Mesodermal cell (in vitro differentiated cells): ENCODE measurements around the gene SULT2B1.
A peak's percentile ranks its signal among the peaks of the same experiment; 100 is the strongest.

ENCODE experiments used
- H3K27ac ChIP-seq: 2 replicates; pipeline ENCODE4 v1.7.0; 2013; ENCODE audit warnings: mild to moderate bottlenecking, low read depth, low read length, moderate library complexity; ENCODE audit not compliant: severe bottlenecking
- H3K36me3 ChIP-seq: 2 replicates; pipeline ENCODE4 v1.7.1; 2013; ENCODE audit warnings: mild to moderate bottlenecking, low read length, moderate library complexity; ENCODE audit not compliant: control insufficient read depth, insufficient read depth
- H3K4me1 ChIP-seq: one replicate; pipeline ENCODE4 v1.7.1; 2013; ENCODE audit warnings: mild to moderate bottlenecking, low read length; ENCODE audit not compliant: insufficient read depth, control insufficient read depth, poor library complexity, severe bottlenecking
- H3K4me3 ChIP-seq: 2 replicates; pipeline ENCODE4 v1.7.0; 2013; ENCODE audit warnings: low read length, control low read depth, mild to moderate bottlenecking; ENCODE audit not compliant: insufficient read depth, poor library complexity, severe bottlenecking; ENCODE audit errors: extremely low read depth
- H3K9me3 ChIP-seq: 2 replicates; pipeline ENCODE4 v1.7.1; 2013; ENCODE audit warnings: mild to moderate bottlenecking, low read length, moderate library complexity; ENCODE audit not compliant: control insufficient read depth
- WGBS, 2 experiments: methylation state at CpG; one replicate each; pipeline ENCODE4 v1.1.5; 2013; ENCODE audit warnings: missing lambda C conversion rate in 2 of 2; ENCODE audit not compliant: insufficient coverage in 2 of 2; 5-methylcytosine and 5-hydroxymethylcytosine counted together

The SULT2B1 gene

DNA sequence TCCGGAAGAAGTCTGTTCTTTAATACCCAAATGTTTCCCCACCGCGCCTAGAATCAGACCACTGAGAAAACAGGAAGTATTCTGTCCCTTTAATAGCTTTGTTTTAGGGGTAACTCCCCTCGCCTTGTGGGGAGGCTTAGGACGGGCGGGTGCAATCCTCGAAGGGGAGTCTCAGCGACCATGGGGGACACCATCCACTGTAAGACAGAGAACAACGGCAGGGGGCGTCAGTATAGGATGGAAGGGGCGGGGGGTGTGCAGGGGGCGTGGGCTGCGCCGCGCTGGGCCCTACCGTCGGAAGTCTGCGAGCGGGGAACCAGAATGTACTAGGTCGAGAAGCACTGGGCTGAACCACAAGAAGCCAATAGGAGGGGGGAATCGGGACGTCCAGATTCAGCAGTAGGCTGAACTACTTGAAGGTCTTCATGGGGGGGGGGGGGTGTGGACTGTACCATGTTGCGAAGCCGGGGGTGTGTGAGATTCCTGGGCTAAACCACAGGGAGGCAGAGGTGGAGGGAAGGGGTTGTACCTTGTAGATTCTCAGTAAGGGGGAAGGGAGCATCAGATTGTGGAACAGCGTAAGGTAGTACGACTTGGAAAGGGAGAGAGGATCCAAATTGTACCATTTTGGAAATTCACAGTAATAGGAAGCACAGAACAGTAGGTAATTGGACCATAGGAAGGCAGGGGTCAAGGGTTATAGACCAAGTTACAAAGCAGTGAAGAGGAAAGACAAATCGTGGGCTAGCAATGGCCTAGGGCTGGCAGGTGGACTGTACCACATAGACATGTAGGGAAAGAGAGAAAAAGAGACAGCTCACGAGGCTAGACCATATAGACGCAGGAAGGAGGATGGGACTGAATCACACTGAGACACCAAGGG, 86.2 kb downstream of the SULT2B1 start:
- H3K27ac ChIP-seq: peak overlapping the region; percentile 91
- no peaks in the 10 kb centered on the region for H3K36me3 ChIP-seq
- WGBS, 2 experiments: 18 to 50% methylated on average over 7 to 22 of the region's 29 CpGs
- H3K9me3 ChIP-seq: no peaks in the 10 kb centered on the region
- peak overlapping the region; percentile 43 for H3K4me3 ChIP-seq
- peaks cover 4% of the 10 kb centered on the region for H3K4me1 ChIP-seq

- 89 to 97% methylated on average over 12 to 13 of the region's 16 CpGs for WGBS, 2 experiments
- H3K9me3 ChIP-seq: no peaks in the 10 kb centered on the region
- no peaks in the 10 kb centered on the region for H3K36me3 ChIP-seq
- peaks cover 4% of the 10 kb centered on the region for H3K4me1 ChIP-seq
- no peak overlapping the region for H3K27ac ChIP-seq
- no peak overlapping the region for H3K4me3 ChIP-seq
Observed at GRCh38 chr19:48638831-48639381, 86.9 kb downstream of the SULT2B1 start.

DNA sequence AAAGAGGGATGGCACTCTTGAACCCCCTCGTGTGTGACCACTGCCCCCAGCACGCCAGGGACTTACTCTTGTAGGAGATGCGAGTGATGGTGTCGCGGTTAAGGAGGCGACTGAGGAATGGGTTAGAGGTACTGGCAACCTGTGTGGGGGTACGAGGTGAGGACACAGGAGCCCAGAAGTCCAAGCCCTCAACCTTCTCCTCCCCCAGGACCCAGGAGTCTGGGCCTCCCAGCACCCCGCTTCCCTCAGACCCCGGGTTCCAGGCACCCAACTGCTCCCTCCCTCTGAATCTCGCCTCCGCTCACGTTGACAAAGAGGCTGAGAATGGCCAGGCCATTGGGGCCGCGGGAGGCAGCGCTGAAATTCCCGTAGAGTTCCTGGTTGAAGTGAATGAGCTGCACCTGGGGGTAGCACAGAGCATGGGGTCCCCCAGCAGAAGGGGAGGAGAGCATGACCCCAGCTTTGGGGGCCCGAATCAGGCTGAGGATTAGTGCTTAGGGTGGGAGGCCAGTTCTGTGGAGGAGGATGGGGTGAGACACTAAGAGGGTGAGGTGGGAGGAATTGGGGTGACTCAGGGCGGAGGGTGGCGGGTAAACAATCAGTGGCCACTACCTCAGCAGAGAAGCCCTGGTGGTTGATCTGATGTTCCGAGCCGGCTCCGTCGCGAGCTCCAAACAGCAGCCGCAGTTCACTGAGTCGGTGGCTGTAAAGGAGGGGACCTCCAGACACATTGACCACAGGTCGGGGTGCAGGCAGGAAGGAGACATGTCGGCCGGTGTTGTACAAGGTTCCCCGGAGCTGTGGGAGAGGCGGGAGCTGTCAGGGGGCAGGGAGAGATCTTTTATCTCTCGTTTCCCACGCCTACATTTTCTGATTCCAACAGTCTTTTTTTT, 87.8 kb downstream of the SULT2B1 start:
- Histone ChIP-seq H3K9me3 (no peaks in the 10 kb centered on the region), H3K4me1 (no peaks in the 10 kb centered on the region), H3K27ac (no peak overlapping the region), H3K36me3 (no peaks in the 10 kb centered on the region), H3K4me3 (no peak overlapping the region)
- WGBS, 2 experiments: 85 to 93% methylated on average over 18 to 19 of the region's 33 CpGs

DNA sequence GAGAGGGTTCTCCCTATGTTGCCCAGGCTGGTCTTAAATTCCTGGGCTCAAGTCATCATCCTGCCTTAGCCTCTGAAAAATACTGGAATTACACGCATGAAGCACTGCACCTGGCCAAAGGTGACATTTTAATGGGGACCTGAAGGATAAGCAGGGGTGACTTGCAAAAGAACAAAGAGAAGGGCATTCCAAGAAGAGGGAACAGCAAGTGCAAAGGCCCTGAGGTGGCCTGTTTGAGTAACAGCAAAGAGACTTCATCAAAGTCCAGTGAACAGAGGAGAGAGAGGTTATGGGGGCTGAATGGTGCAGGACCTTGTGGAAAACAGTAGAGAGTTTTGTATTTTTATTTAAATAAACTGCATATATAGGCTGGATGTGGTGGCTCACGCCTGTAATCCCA, 89.9 kb downstream of the SULT2B1 start:
- peaks cover 5% of the 10 kb centered on the region for H3K4me1 ChIP-seq
- WGBS, 2 experiments: 100% methylated on average over 1 of the region's 2 CpGs
- no peaks in the 10 kb centered on the region for H3K9me3 ChIP-seq
- no peaks in the 10 kb centered on the region for H3K36me3 ChIP-seq
- H3K27ac ChIP-seq: no peak overlapping the region
- no peak overlapping the region for H3K4me3 ChIP-seq

DNA sequence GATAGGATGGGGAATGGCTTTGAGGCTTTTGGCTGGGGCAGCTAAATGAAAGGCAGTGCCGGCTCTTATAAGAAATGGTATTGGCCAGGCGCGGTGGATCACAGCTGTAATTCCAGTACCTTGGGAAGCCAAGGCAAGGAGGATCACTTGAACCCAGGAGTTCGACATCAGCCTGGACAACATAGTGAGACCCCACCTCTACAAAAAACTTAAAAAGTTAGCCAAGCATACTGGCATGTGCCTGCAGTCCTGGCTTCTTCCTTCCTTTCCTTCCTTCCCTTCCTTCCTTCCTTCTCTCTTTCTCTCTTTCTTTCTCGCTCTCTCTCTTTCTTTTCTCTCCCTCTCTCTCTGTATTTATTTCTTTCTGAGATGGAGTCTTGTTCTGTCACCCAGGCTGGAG, 90.9 kb downstream of the SULT2B1 start:
- no peaks in the 10 kb centered on the region for H3K9me3 ChIP-seq
- H3K27ac ChIP-seq: no peak overlapping the region
- peaks cover 5% of the 10 kb centered on the region for H3K4me1 ChIP-seq
- no peaks in the 10 kb centered on the region for H3K36me3 ChIP-seq
- 89 to 97% methylated on average over 4 of the region's 5 CpGs for WGBS, 2 experiments
- no peak overlapping the region for H3K4me3 ChIP-seq

- Histone ChIP-seq H3K4me3 (no peak overlapping the region), H3K27ac (no peak overlapping the region), H3K36me3 (no peaks in the 10 kb centered on the region), H3K9me3 (no peaks in the 10 kb centered on the region), H3K4me1 (peaks cover 5% of the 10 kb centered on the region)
- WGBS, 2 experiments: 100% methylated on average over 1 of the region's 4 CpGs; no CpG with 5 or more reads in 1 of the 2 experiments
Observed at GRCh38 chr19:48644355-48644754, 92.4 kb downstream of the SULT2B1 start.

DNA sequence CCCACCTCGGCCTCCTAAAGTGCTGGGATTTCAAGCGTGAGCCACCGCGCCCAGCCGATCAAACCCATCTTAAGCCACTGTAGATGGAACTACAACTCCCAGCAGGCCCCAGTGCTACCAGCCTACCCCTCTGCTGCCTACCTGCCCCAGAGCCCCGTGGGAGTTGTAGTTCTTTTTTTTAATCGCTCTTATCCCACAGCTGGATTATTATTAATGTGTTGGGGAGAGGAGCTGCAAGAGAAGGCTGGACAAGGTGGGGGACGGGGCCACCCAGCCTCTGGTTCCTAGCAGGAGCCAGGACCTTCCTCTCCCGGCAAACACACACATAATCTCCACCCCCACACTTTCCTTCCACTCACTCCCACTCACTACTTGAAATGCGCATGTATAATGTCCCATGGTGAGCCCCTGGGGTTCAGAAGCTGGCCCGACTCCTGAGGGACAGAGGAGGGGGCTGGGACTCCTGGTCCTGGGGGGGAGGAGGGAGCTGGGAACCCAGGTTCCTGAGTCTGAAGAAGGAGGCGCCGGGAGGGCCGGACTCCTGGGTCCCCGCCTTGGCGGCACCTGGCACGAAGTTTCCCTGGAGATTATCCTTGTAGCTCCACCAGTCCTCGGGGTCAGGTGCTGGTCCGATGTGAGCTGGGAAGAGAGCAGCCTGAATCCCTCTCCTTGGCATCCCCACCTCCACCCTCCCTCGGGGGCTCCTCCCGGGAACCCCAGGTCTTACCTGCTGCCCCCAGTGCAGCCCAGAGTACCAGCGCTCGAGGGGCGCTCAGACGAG, 93.1 kb downstream of the SULT2B1 start:
- Histone ChIP-seq H3K9me3 (no peaks in the 10 kb centered on the region), H3K4me1 (peaks cover 5% of the 10 kb centered on the region), H3K4me3 (peak overlapping the region; percentile 51), H3K27ac (no peak overlapping the region), H3K36me3 (no peaks in the 10 kb centered on the region)
- 2 to 4% methylated on average over 17 to 18 of the region's 25 CpGs for WGBS, 2 experiments

- 0 to 1% methylated on average over 6 of the region's 6 CpGs for WGBS, 2 experiments
- Histone ChIP-seq H3K36me3 (no peaks in the 10 kb centered on the region), H3K4me3 (peak overlapping the region; percentile 51), H3K4me1 (peaks cover 5% of the 10 kb centered on the region), H3K9me3 (no peaks in the 10 kb centered on the region), H3K27ac (peak overlapping the region; percentile 30)
Observed at GRCh38 chr19:48645620-48646000, 93.6 kb downstream of the SULT2B1 start.

DNA sequence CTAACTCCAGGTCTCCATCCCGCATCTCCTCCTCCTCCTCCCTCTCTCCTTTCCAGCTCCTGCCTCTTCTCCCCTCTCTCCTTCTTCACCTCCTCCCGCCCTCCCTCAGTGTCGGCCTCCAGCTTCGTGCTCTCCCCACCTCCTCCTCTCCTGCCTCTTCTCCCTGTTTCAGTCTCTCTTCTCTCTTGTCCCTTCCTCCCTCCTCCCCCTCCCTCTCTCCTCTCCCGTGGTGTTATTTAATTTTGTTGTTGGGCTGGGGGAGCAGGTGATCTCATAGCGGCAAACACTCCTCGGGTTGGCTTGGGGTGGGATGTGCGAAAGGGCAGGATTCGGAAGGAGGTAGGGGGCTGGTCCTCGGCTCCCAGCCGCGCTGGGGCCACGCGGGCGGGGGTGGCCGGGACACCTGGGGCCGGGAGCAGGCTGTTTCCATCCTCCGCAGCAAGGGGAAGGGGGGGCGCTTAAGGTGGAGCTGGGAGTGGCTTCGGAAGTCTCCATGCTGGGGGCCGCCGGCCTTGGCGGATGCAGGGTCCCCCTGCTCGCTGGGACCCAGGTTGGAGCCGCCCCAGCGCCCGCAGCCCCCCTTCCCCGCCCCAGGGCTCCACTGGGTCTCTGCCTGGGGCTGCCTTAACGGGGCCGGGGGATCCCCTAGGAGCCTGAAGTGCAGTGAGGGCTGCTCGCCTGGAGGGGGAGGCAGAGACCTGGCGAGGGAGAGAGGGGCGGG, 94.2 kb downstream of the SULT2B1 start, which contains the start of gene CA11:
CA11 (minus strand) TSS at position 187 of the 721 bp plus-strand sequence. CDS start 555 bp downstream, outside the sequence.
- peaks cover 5% of the 10 kb centered on the region for H3K4me1 ChIP-seq
- H3K36me3 ChIP-seq: no peaks in the 10 kb centered on the region
- H3K9me3 ChIP-seq: no peaks in the 10 kb centered on the region
- 0% methylated on average over 17 to 24 of the region's 33 CpGs for WGBS, 2 experiments
- H3K4me3 ChIP-seq: peak within 1 kb of the TSS; percentile 51
- H3K27ac ChIP-seq: peak within 1 kb of the TSS; percentile 30
